ENCODE measurements around the gene ATG13. TPM values are rescaled to one million over a fixed set of nuclear protein-coding genes. Genes with fewer than 3 reads are reported as not detected.

The ATG13 gene
- total RNA-seq, 2 experiments from 2014 or later, result 46.4 to 53.2 TPM

GRCh38 chr11:46630237-46630636 lies 12.9 kb downstream of the ATG13 start:
- Histone ChIP-seq H3K4me1 (ENCODE audit: insufficient read depth, low read length, poor library complexity, severe bottlenecking) (no peaks in the 10 kb centered on the region), H3K9me2 (ENCODE audit: insufficient read depth, low read length) (no peaks in the 10 kb centered on the region), H3K9me3 (ENCODE audit: low read length) (no peaks in the 10 kb centered on the region), H3K4me3 (ENCODE audit: low read depth, low read length, poor library complexity, severe bottlenecking) (no peak overlapping the region), H3K4me2 (ENCODE audit: low read length) (no peak overlapping the region), H2AFZ (ENCODE audit: low read length) (no peak overlapping the region), H4K20me1 (ENCODE audit: insufficient read depth, low read length) (no peaks in the 10 kb centered on the region), H3K27ac (ENCODE audit: low read depth, low read length, poor library complexity, severe bottlenecking) (no peak overlapping the region), H3K79me2 (ENCODE audit: insufficient read depth, low read depth, low read length) (no peaks in the 10 kb centered on the region), H3K36me3 (ENCODE audit: insufficient read depth, low read length) (peaks cover 48% of the 10 kb centered on the region)
- intact Hi-C loops (cut with micrococcal nuclease; ENCODE audit: unreplicated experiment), result no loop called here
- POLR2A ChIA-PET, result interaction anchor here (0.6 to 1.4 kb wide), 6 partner anchors 12 to 184 kb away, joined by 3 to 5 read pairs (median 4); partner anchors contain the start of genes ATG13 and HARBI1
- TF ChIP-seq, protein P1, sequence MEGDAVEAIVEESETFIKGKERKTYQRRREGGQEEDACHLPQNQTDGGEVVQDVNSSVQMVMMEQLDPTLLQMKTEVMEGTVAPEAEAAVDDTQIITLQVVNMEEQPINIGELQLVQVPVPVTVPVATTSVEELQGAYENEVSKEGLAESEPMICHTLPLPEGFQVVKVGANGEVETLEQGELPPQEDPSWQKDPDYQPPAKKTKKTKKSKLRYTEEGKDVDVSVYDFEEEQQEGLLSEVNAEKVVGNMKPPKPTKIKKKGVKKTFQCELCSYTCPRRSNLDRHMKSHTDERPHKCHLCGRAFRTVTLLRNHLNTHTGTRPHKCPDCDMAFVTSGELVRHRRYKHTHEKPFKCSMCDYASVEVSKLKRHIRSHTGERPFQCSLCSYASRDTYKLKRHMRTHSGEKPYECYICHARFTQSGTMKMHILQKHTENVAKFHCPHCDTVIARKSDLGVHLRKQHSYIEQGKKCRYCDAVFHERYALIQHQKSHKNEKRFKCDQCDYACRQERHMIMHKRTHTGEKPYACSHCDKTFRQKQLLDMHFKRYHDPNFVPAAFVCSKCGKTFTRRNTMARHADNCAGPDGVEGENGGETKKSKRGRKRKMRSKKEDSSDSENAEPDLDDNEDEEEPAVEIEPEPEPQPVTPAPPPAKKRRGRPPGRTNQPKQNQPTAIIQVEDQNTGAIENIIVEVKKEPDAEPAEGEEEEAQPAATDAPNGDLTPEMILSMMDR (conservative IDR thresholded peaks at IDR 0.05; ENCODE audit: low read length), result no peak
- no peak for TF ChIP-seq EZH2phosphoT487 (IDR thresholded peaks at IDR 0.05; ENCODE audit: borderline replicate concordance, low read depth, low read length)
- CTCF ChIA-PET (ENCODE audit: unreplicated experiment), result no interaction called here
- BruUV-seq (replicated peaks), result no TSS peak
- DNase-seq (ENCODE audit: low spot score), result no peak

DNA sequence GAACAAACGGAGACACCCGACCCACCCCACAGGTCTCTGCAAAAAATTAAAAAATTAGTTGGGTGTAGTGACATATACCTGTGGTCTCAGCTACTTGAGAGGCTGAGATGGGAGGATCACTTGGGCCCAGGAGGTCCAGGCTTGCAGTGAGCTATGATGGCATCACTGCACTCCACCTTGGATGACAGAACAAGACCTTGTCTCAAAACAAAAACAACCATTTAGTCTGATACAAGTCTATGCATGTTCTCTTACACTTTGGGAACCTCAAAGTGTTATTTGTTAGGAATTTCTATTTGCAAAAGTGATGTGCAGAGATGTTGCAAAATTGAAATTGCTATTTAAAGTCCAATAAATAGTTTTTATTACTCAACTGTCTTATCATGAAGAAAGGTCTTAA lies 14.3 kb downstream of the ATG13 start:
- CTCF ChIA-PET (ENCODE audit: unreplicated experiment), result no interaction called here
- Histone ChIP-seq H3K36me3 (ENCODE audit: insufficient read depth, low read length) (peaks cover 34% of the 10 kb centered on the region), H3K27ac (ENCODE audit: low read depth, low read length, poor library complexity, severe bottlenecking) (no peak overlapping the region), H3K4me2 (ENCODE audit: low read length) (no peak overlapping the region), H4K20me1 (ENCODE audit: insufficient read depth, low read length) (no peaks in the 10 kb centered on the region), H2AFZ (ENCODE audit: low read length) (no peak overlapping the region), H3K9me2 (ENCODE audit: insufficient read depth, low read length) (no peaks in the 10 kb centered on the region), H3K9me3 (ENCODE audit: low read length) (no peaks in the 10 kb centered on the region), H3K79me2 (ENCODE audit: insufficient read depth, low read depth, low read length) (no peaks in the 10 kb centered on the region), H3K4me1 (ENCODE audit: insufficient read depth, low read length, poor library complexity, severe bottlenecking) (no peaks in the 10 kb centered on the region), H3K4me3 (ENCODE audit: low read depth, low read length, poor library complexity, severe bottlenecking) (no peak overlapping the region)
- no peak for DNase-seq (ENCODE audit: low spot score)
- no peak for TF ChIP-seq EZH2phosphoT487 (IDR thresholded peaks at IDR 0.05; ENCODE audit: borderline replicate concordance, low read depth, low read length)
- TF ChIP-seq, protein P1 (conservative IDR thresholded peaks at IDR 0.05; ENCODE audit: low read length), result no peak
- POLR2A ChIA-PET, result interaction anchor here (0.7 to 1.4 kb wide), 3 partner anchors 12 to 86 kb away, joined by 4 to 5 read pairs (median 4); partner anchors contain the start of genes ATG13 and HARBI1
- intact Hi-C loops (cut with micrococcal nuclease; ENCODE audit: unreplicated experiment), result no loop called here
- no TSS peak for BruUV-seq (replicated peaks)

GRCh38 chr11:46632502-46632901 lies 15.1 kb downstream of the ATG13 start:
- TSS peak; percentile 42 for BruUV-seq (replicated peaks)
- intact Hi-C loops (cut with micrococcal nuclease; ENCODE audit: unreplicated experiment), result no loop called here
- Histone ChIP-seq H3K9me3 (ENCODE audit: low read length) (no peaks in the 10 kb centered on the region), H3K4me2 (ENCODE audit: low read length) (no peak overlapping the region), H3K4me3 (ENCODE audit: low read depth, low read length, poor library complexity, severe bottlenecking) (no peak overlapping the region), H3K79me2 (ENCODE audit: insufficient read depth, low read depth, low read length) (no peaks in the 10 kb centered on the region), H3K9me2 (ENCODE audit: insufficient read depth, low read length) (no peaks in the 10 kb centered on the region), H3K27ac (ENCODE audit: low read depth, low read length, poor library complexity, severe bottlenecking) (no peak overlapping the region), H3K4me1 (ENCODE audit: insufficient read depth, low read length, poor library complexity, severe bottlenecking) (no peaks in the 10 kb centered on the region), H4K20me1 (ENCODE audit: insufficient read depth, low read length) (no peaks in the 10 kb centered on the region), H3K36me3 (ENCODE audit: insufficient read depth, low read length) (peaks cover 31% of the 10 kb centered on the region), H2AFZ (ENCODE audit: low read length) (no peak overlapping the region)
- ChIA-PET CTCF (ENCODE audit: unreplicated experiment) (no interaction called here), POLR2A (no interaction called here)
- TF ChIP-seq EZH2phosphoT487 (IDR thresholded peaks at IDR 0.05; ENCODE audit: borderline replicate concordance, low read depth, low read length), result no peak
- TF ChIP-seq, protein P1 (conservative IDR thresholded peaks at IDR 0.05; ENCODE audit: low read length), result no peak
- no peak for DNase-seq (ENCODE audit: low spot score)
